A549 (cell line): ENCODE data around the gene PAPPA2.

Source experiments
- PHF8 ChIP-seq: fragments of 200-600 bp; sonication (generic); IDR thresholded peaks from 2 replicates; pipeline ENCODE4 v1.6.1; 2016; ENCODE audit warnings: low read depth, mild to moderate bottlenecking, antibody characterized with exemption, moderate library complexity, borderline replicate concordance
- ZFP36 ChIP-seq: fragments of 450-650 bp; IDR thresholded peaks from 2 replicates; pipeline ENCODE4 v1.6.1; 2014; ENCODE audit warnings: borderline replicate concordance; ENCODE audit not compliant: partially characterized antibody
- TF ChIP-seq, protein P1 (sequence below): IDR thresholded peaks from 2 replicates; pipeline ENCODE4 v1.6.1; 2012
- TF ChIP-seq, protein P2 (sequence below): fragments of 450-650 bp; IDR thresholded peaks from 2 replicates; pipeline ENCODE4 v1.6.1; 2014; ENCODE audit warnings: antibody characterized with exemption
- TF ChIP-seq, protein P3 (sequence below): fragments of >200 bp; sonication (Bioruptor Twin); formaldehyde crosslinking; IDR thresholded peaks from 3 replicates; pipeline ENCODE4 v1.5.1; 2016
- TF ChIP-seq, protein P4 (sequence below): fragments of 200-600 bp; sonication (generic); IDR thresholded peaks from 2 replicates; pipeline ENCODE4 v1.6.1; 2016; ENCODE audit warnings: antibody characterized with exemption, mild to moderate bottlenecking, moderate library complexity

DNA sequence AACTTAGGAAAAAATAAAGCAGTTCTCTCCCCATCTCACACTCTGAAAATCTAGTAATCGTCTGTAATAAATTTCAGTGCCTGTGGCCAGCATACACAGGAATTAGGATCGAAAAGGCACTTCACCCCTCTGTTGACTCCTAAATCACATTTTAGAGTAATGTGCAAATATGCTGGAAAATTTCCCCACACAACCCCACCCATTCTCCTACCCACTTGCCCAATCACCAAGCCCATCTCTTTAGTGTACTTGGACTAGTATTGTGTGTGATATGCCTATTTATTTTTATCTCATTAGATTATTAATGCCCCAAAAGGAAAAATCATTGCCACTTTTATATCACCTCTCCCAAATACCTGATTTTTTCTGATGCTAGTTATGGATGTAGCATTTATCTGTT lies 378.3 kb downstream of the PAPPA2 start:
- TF ChIP-seq, protein P1, sequence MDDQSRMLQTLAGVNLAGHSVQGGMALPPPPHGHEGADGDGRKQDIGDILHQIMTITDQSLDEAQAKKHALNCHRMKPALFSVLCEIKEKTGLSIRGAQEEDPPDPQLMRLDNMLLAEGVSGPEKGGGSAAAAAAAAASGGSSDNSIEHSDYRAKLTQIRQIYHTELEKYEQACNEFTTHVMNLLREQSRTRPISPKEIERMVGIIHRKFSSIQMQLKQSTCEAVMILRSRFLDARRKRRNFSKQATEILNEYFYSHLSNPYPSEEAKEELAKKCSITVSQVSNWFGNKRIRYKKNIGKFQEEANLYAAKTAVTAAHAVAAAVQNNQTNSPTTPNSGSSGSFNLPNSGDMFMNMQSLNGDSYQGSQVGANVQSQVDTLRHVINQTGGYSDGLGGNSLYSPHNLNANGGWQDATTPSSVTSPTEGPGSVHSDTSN, result no peak
- TF ChIP-seq, protein P2, sequence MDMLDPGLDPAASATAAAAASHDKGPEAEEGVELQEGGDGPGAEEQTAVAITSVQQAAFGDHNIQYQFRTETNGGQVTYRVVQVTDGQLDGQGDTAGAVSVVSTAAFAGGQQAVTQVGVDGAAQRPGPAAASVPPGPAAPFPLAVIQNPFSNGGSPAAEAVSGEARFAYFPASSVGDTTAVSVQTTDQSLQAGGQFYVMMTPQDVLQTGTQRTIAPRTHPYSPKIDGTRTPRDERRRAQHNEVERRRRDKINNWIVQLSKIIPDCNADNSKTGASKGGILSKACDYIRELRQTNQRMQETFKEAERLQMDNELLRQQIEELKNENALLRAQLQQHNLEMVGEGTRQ, result no peak
- TF ChIP-seq, protein P3, sequence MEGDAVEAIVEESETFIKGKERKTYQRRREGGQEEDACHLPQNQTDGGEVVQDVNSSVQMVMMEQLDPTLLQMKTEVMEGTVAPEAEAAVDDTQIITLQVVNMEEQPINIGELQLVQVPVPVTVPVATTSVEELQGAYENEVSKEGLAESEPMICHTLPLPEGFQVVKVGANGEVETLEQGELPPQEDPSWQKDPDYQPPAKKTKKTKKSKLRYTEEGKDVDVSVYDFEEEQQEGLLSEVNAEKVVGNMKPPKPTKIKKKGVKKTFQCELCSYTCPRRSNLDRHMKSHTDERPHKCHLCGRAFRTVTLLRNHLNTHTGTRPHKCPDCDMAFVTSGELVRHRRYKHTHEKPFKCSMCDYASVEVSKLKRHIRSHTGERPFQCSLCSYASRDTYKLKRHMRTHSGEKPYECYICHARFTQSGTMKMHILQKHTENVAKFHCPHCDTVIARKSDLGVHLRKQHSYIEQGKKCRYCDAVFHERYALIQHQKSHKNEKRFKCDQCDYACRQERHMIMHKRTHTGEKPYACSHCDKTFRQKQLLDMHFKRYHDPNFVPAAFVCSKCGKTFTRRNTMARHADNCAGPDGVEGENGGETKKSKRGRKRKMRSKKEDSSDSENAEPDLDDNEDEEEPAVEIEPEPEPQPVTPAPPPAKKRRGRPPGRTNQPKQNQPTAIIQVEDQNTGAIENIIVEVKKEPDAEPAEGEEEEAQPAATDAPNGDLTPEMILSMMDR, result no peak
- TF ChIP-seq PHF8, result no peak
- no peak for TF ChIP-seq ZFP36
- TF ChIP-seq, protein P4, sequence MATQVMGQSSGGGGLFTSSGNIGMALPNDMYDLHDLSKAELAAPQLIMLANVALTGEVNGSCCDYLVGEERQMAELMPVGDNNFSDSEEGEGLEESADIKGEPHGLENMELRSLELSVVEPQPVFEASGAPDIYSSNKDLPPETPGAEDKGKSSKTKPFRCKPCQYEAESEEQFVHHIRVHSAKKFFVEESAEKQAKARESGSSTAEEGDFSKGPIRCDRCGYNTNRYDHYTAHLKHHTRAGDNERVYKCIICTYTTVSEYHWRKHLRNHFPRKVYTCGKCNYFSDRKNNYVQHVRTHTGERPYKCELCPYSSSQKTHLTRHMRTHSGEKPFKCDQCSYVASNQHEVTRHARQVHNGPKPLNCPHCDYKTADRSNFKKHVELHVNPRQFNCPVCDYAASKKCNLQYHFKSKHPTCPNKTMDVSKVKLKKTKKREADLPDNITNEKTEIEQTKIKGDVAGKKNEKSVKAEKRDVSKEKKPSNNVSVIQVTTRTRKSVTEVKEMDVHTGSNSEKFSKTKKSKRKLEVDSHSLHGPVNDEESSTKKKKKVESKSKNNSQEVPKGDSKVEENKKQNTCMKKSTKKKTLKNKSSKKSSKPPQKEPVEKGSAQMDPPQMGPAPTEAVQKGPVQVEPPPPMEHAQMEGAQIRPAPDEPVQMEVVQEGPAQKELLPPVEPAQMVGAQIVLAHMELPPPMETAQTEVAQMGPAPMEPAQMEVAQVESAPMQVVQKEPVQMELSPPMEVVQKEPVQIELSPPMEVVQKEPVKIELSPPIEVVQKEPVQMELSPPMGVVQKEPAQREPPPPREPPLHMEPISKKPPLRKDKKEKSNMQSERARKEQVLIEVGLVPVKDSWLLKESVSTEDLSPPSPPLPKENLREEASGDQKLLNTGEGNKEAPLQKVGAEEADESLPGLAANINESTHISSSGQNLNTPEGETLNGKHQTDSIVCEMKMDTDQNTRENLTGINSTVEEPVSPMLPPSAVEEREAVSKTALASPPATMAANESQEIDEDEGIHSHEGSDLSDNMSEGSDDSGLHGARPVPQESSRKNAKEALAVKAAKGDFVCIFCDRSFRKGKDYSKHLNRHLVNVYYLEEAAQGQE, result no peak
